MM.1S (cell line): ENCODE measurements around the gene CLEC4C.
"Not testable (repeated sequence)": the region's sequence is repeated elsewhere in the genome, so short reads cannot be mapped to it uniquely, and the experiment has no call there.

Experiments used
- DNase-seq: peaks from one replicate; pipeline ENCODE4 v3.0.0-alpha.2; 2015
- H2AFZ ChIP-seq: fragments of 300-600 bp; sonication (generic); 2 replicates; pipeline ENCODE4 v1.6.0; 2016; ENCODE audit warnings: antibody characterized with exemption, low read length
- H3F3A ChIP-seq: fragments of 300-600 bp; sonication (generic); 2 replicates; pipeline ENCODE4 v1.6.1; 2016; ENCODE audit warnings: mild to moderate bottlenecking, antibody characterized with exemption, low read length, moderate library complexity, mixed read lengths; ENCODE audit not compliant: insufficient read depth
- H3K27ac ChIP-seq: fragments of 300-600 bp; sonication (generic); 2 replicates; pipeline ENCODE4 v1.5.1; 2016; ENCODE audit warnings: mild to moderate bottlenecking, low read length
- H3K27me3 ChIP-seq: fragments of 300-600 bp; sonication (generic); replicated peaks from 2 replicates; pipeline ENCODE4 v1.6.0; 2016; ENCODE audit warnings: low read length; ENCODE audit not compliant: insufficient read depth
- H3K36me3 ChIP-seq: fragments of 300-600 bp; sonication (generic); replicated peaks from 2 replicates; pipeline ENCODE4 v1.6.1; 2016; ENCODE audit warnings: mild to moderate bottlenecking, low read length, mixed read lengths; ENCODE audit not compliant: insufficient read depth
- H3K4me1 ChIP-seq: fragments of 300-600 bp; sonication (generic); 2 replicates; pipeline ENCODE4 v1.6.1; 2016; ENCODE audit warnings: low read length, mixed read lengths
- H3K4me2 ChIP-seq: fragments of 300-600 bp; sonication (generic); 2 replicates; pipeline ENCODE4 v1.6.0; 2016; ENCODE audit warnings: low read depth, low read length
- H3K4me3 ChIP-seq: fragments of 300-600 bp; sonication (generic); 2 replicates; pipeline ENCODE4 v1.5.1; 2016; ENCODE audit warnings: low read length, mixed read lengths
- H3K79me2 ChIP-seq: fragments of 300-600 bp; sonication (generic); 2 replicates; pipeline ENCODE4 v1.6.1; 2016; ENCODE audit warnings: mixed run types, low read length, mixed read lengths
- H3K9ac ChIP-seq: fragments of 300-600 bp; sonication (generic); 2 replicates; pipeline ENCODE4 v1.6.1; 2016; ENCODE audit warnings: low read length, mixed read lengths
- H3K9me2 ChIP-seq: fragments of 300-600 bp; sonication (generic); replicated peaks from 2 replicates; pipeline ENCODE4 v1.6.1; 2016; ENCODE audit warnings: mild to moderate bottlenecking, low read length, mixed read lengths; ENCODE audit not compliant: insufficient read depth
- H3K9me3 ChIP-seq: fragments of 300-600 bp; sonication (generic); replicated peaks from 2 replicates; pipeline ENCODE4 v1.6.1; 2016; ENCODE audit warnings: mild to moderate bottlenecking, low read length, mixed read lengths; ENCODE audit not compliant: insufficient read depth
- H4K20me1 ChIP-seq: fragments of 300-600 bp; sonication (generic); 2 replicates; pipeline ENCODE4 v1.6.1; 2016; ENCODE audit warnings: mild to moderate bottlenecking, low read length, moderate library complexity, mixed read lengths; ENCODE audit not compliant: insufficient read depth
- CTCF ChIP-seq: fragments of 300-600 bp; sonication (generic); IDR thresholded peaks from 2 replicates; pipeline ENCODE4 v1.5.1; 2016; ENCODE audit warnings: antibody characterized with exemption, low read length, mixed read lengths
- EZH2 ChIP-seq: fragments of 300-600 bp; sonication (generic); optimal IDR thresholded peaks from 2 replicates; pipeline ENCODE3; 2017; ENCODE audit warnings: low read depth, mild to moderate bottlenecking, antibody characterized with exemption, low read length, mixed read lengths
- EZH2phosphoT487 ChIP-seq: fragments of 300-600 bp; sonication (generic); IDR thresholded peaks from 2 replicates; pipeline ENCODE4 v1.6.1; 2018; ENCODE audit warnings: antibody characterized with exemption, low read length

The CLEC4C gene

GRCh38 chr12:7787574-7788293, 40.6 kb upstream of the CLEC4C start:
- Histone ChIP-seq H3K27ac (no peak overlapping the region), H3K79me2 (no peaks in the 10 kb centered on the region), H3K9me2 (no peaks in the 10 kb centered on the region), H3K27me3 (no peaks in the 10 kb centered on the region), H3K4me2 (no peak overlapping the region), H3K9ac (no peak overlapping the region), H4K20me1 (no peaks in the 10 kb centered on the region), H3K4me3 (no peak overlapping the region), H3K36me3 (no peaks in the 10 kb centered on the region), H2AFZ (no peak overlapping the region), H3K9me3 (no peaks in the 10 kb centered on the region), H3K4me1 (no peaks in the 10 kb centered on the region), H3F3A (no peaks in the 10 kb centered on the region)
- TF ChIP-seq EZH2phosphoT487 (no peak), EZH2 (no peak), CTCF (no peak)
- no peak for DNase-seq

GRCh38 chr12:7784701-7785100, 37.5 kb upstream of the CLEC4C start:
- H3K9me2 ChIP-seq: no peaks in the 10 kb centered on the region
- no peak overlapping the region for H3K4me3 ChIP-seq
- no peak overlapping the region for H2AFZ ChIP-seq
- no peaks in the 10 kb centered on the region for H3F3A ChIP-seq
- no peaks in the 10 kb centered on the region for H3K27me3 ChIP-seq
- H3K36me3 ChIP-seq: no peaks in the 10 kb centered on the region
- H3K27ac ChIP-seq: no peak overlapping the region
- H4K20me1 ChIP-seq: no peaks in the 10 kb centered on the region
- H3K4me2 ChIP-seq: no peak overlapping the region
- no peak overlapping the region for H3K9ac ChIP-seq
- no peaks in the 10 kb centered on the region for H3K4me1 ChIP-seq
- DNase-seq: no peak
- no peaks in the 10 kb centered on the region for H3K79me2 ChIP-seq
- no peaks in the 10 kb centered on the region for H3K9me3 ChIP-seq
- no peak for TF ChIP-seq EZH2
- TF ChIP-seq EZH2phosphoT487: no peak
- TF ChIP-seq CTCF: no peak

- H3K4me2 ChIP-seq, H3K79me2 ChIP-seq, H3K27ac ChIP-seq, H3K36me3 ChIP-seq, H3K27me3 ChIP-seq, H3K4me1 ChIP-seq, H3K4me3 ChIP-seq, H3K9me2 ChIP-seq, H2AFZ ChIP-seq, H3K9me3 ChIP-seq, H4K20me1 ChIP-seq, H3F3A ChIP-seq, DNase-seq, H3K9ac ChIP-seq: not testable (repeated sequence)
These were observed 36.3 kb upstream of the CLEC4C start for GRCh38 chr12:7783433-7783832.

GRCh38 chr12:7782055-7782454, 34.9 kb upstream of the CLEC4C start:
- Histone ChIP-seq H2AFZ (no peak overlapping the region), H3K36me3 (no peaks in the 10 kb centered on the region), H3K27me3 (no peaks in the 10 kb centered on the region), H4K20me1 (no peaks in the 10 kb centered on the region), H3K4me2 (no peak overlapping the region), H3K9me2 (no peaks in the 10 kb centered on the region), H3K4me3 (no peak overlapping the region), H3K9ac (no peak overlapping the region), H3K9me3 (no peaks in the 10 kb centered on the region), H3F3A (no peaks in the 10 kb centered on the region), H3K27ac (no peak overlapping the region), H3K4me1 (no peaks in the 10 kb centered on the region), H3K79me2 (no peaks in the 10 kb centered on the region)
- TF ChIP-seq CTCF (no peak), EZH2phosphoT487 (no peak)
- DNase-seq: no peak
